ENCODE measurements around the gene POU3F3. TPM values are rescaled to one million over a fixed set of nuclear protein-coding genes. Genes with fewer than 3 reads are reported as not detected.

POU3F3 gene
- total RNA-seq, 1 experiment from 2014 or later, result not detected

- CTCF ChIA-PET, result no interaction called here
- H3K9me3 Mint-ChIP-seq (ENCODE audit: low read depth, unreplicated experiment), result peaks cover 6% of the 10 kb centered on the region
- no peak for TF ChIP-seq CTCF (IDR thresholded peaks at IDR 0.05; ENCODE audit: unreplicated experiment)
- H3K27ac Mint-ChIP-seq (ENCODE audit: unreplicated experiment), result no peak overlapping the region
- H3K36me3 Mint-ChIP-seq (ENCODE audit: insufficient read depth, unreplicated experiment), result peaks cover 5% of the 10 kb centered on the region
- no peak overlapping the region for H3K4me3 Mint-ChIP-seq (ENCODE audit: low read depth, unreplicated experiment)
- DNase-seq, result no peak
- intact Hi-C loops (cut with micrococcal nuclease; ENCODE audit: unreplicated experiment), result no loop called here
- BruUV-seq (replicated peaks), result no TSS peak
- H3K27me3 Mint-ChIP-seq (ENCODE audit: unreplicated experiment), result peaks cover 50% of the 10 kb centered on the region
- H3K4me1 Mint-ChIP-seq (ENCODE audit: low read depth, unreplicated experiment), result peaks cover 18% of the 10 kb centered on the region
Observed at GRCh38 chr2:104856086-104856972, 2.4 kb downstream of the POU3F3 start.

GRCh38 chr2:104856973-104857261 is 3.0 kb downstream of the POU3F3 start:
- H3K4me3 Mint-ChIP-seq (ENCODE audit: low read depth, unreplicated experiment), result no peak overlapping the region
- DNase-seq, result no peak
- peaks cover 5% of the 10 kb centered on the region for H3K36me3 Mint-ChIP-seq (ENCODE audit: insufficient read depth, unreplicated experiment)
- H3K27me3 Mint-ChIP-seq (ENCODE audit: unreplicated experiment), result peaks cover 44% of the 10 kb centered on the region
- intact Hi-C loops (cut with micrococcal nuclease; ENCODE audit: unreplicated experiment), result no loop called here
- H3K27ac Mint-ChIP-seq (ENCODE audit: unreplicated experiment), result no peak overlapping the region
- H3K9me3 Mint-ChIP-seq (ENCODE audit: low read depth, unreplicated experiment), result peaks cover 6% of the 10 kb centered on the region
- no peak for TF ChIP-seq CTCF (IDR thresholded peaks at IDR 0.05; ENCODE audit: unreplicated experiment)
- no TSS peak for BruUV-seq (replicated peaks)
- H3K4me1 Mint-ChIP-seq (ENCODE audit: low read depth, unreplicated experiment), result peaks cover 13% of the 10 kb centered on the region
- CTCF ChIA-PET, result no interaction called here

GRCh38 chr2:104857262-104858005 is 3.5 kb downstream of the POU3F3 start:
- CTCF ChIA-PET, result no interaction called here
- Mint-ChIP-seq H3K27me3 (ENCODE audit: unreplicated experiment) (peaks cover 39% of the 10 kb centered on the region), H3K36me3 (ENCODE audit: insufficient read depth, unreplicated experiment) (peaks cover 5% of the 10 kb centered on the region), H3K4me1 (ENCODE audit: low read depth, unreplicated experiment) (peaks cover 7% of the 10 kb centered on the region), H3K4me3 (ENCODE audit: low read depth, unreplicated experiment) (no peak overlapping the region), H3K27ac (ENCODE audit: unreplicated experiment) (no peak overlapping the region), H3K9me3 (ENCODE audit: low read depth, unreplicated experiment) (peaks cover 6% of the 10 kb centered on the region)
- no peak for TF ChIP-seq CTCF (IDR thresholded peaks at IDR 0.05; ENCODE audit: unreplicated experiment)
- no TSS peak for BruUV-seq (replicated peaks)
- DNase-seq, result no peak
- intact Hi-C loops (cut with micrococcal nuclease; ENCODE audit: unreplicated experiment), result no loop called here

- CTCF ChIA-PET, result no interaction called here
- no peak for DNase-seq
- Mint-ChIP-seq H3K36me3 (ENCODE audit: insufficient read depth, unreplicated experiment) (peaks cover 5% of the 10 kb centered on the region), H3K27ac (ENCODE audit: unreplicated experiment) (no peak overlapping the region), H3K9me3 (ENCODE audit: low read depth, unreplicated experiment) (peaks cover 6% of the 10 kb centered on the region), H3K4me1 (ENCODE audit: low read depth, unreplicated experiment) (no peaks in the 10 kb centered on the region), H3K4me3 (ENCODE audit: low read depth, unreplicated experiment) (no peak overlapping the region), H3K27me3 (ENCODE audit: unreplicated experiment) (peaks cover 30% of the 10 kb centered on the region)
- no TSS peak for BruUV-seq (replicated peaks)
- no peak for TF ChIP-seq CTCF (IDR thresholded peaks at IDR 0.05; ENCODE audit: unreplicated experiment)
- intact Hi-C loops (cut with micrococcal nuclease; ENCODE audit: unreplicated experiment), result no loop called here
Observed at GRCh38 chr2:104858006-104858978, 4.4 kb downstream of the POU3F3 start.

All from Calu3 (cell line).